ENCODE data around the gene C12orf60.

C12orf60 gene

GRCh38 chr12:14771651-14772137 lies 31.8 kb upstream of the C12orf60 start:
- H3K4me3 ChIP-seq (ENCODE audit: low read depth, low read length) = no peak overlapping the region; the same call in 1 of the 2 replicates
- ChIA-PET CTCF (interaction anchor here (1.0 to 1.4 kb wide), 3 partner anchors 10 to 73 kb away, joined by 3 to 6 read pairs (median 5); no protein-coding TSS in a partner anchor), POLR2A (interaction anchor here (0.6 to 2.7 kb wide), 9 partner anchors 9 to 516 kb away, joined by 3 to 13 read pairs (median 4); partner anchors contain the start of genes ATF7IP, C12orf60 and WBP11)
- DNase-seq (ENCODE audit: low read depth, low spot score) = no peak
- TF ChIP-seq, protein P1, sequence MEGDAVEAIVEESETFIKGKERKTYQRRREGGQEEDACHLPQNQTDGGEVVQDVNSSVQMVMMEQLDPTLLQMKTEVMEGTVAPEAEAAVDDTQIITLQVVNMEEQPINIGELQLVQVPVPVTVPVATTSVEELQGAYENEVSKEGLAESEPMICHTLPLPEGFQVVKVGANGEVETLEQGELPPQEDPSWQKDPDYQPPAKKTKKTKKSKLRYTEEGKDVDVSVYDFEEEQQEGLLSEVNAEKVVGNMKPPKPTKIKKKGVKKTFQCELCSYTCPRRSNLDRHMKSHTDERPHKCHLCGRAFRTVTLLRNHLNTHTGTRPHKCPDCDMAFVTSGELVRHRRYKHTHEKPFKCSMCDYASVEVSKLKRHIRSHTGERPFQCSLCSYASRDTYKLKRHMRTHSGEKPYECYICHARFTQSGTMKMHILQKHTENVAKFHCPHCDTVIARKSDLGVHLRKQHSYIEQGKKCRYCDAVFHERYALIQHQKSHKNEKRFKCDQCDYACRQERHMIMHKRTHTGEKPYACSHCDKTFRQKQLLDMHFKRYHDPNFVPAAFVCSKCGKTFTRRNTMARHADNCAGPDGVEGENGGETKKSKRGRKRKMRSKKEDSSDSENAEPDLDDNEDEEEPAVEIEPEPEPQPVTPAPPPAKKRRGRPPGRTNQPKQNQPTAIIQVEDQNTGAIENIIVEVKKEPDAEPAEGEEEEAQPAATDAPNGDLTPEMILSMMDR (IDR thresholded peaks at IDR 0.05; ENCODE audit: insufficient read depth, low read length, missing control alignments) = no peak

- no peak overlapping the region for H3K4me3 ChIP-seq (ENCODE audit: low read depth, low read length)
- TF ChIP-seq, protein P1 (IDR thresholded peaks at IDR 0.05; ENCODE audit: insufficient read depth, low read length, missing control alignments) = no peak
- DNase-seq (ENCODE audit: low read depth, low spot score) = no peak
- POLR2A ChIA-PET = no interaction called here
- CTCF ChIA-PET = interaction anchor here (1.0 to 1.5 kb wide), 3 partner anchors 19 to 224 kb away, joined by 3 to 4 read pairs (median 3); no protein-coding TSS in a partner anchor
Observed at GRCh38 chr12:14772946-14773345, 30.5 kb upstream of the C12orf60 start.

- CTCF ChIA-PET = interaction anchor here (1.2 to 1.5 kb wide), 3 partner anchors 19 to 223 kb away, joined by 3 to 4 read pairs (median 3); no protein-coding TSS in a partner anchor
- POLR2A ChIA-PET = interaction anchor here (0.6 to 2.6 kb wide), 6 partner anchors 9 to 1555 kb away, joined by 3 to 24 read pairs (median 3); partner anchors contain the start of genes C12orf60 and WBP11
Observed at GRCh38 chr12:14773685-14774073, 29.8 kb upstream of the C12orf60 start.

DNA sequence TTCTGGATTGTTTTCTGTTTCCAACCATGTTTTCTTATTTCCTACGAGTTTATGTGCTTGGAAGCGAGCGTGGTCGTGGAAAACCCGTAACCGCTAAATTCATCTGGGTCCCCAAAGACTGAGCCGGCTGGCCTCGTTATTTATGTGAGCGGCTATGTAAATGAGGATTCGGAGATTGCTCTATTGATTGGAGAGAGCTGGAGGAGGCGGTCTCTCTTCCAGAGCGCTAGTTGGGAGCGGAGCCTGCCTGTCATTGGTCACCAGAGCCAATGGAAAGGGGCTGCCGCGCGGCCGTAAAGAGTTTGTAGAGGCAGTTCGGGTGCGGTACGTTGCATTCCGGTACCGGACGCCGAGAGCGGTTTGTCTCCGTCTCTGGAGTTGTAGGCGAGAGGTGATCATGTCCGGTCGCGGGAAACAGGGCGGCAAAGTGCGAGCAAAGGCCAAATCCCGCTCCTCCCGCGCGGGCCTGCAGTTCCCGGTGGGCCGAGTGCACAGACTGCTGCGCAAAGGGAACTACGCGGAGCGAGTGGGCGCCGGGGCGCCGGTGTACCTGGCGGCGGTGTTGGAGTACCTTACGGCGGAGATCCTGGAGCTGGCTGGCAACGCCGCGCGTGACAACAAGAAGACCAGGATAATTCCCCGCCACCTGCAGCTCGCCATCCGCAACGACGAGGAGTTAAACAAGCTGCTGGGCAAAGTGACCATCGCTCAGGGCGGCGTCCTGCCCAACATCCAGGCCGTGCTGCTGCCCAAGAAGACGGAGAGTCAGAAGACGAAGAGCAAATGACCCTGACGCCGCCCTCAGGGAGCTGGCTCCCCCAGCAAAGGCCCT lies 29.2 kb upstream of the C12orf60 start:
- TF ChIP-seq, protein P1 (IDR thresholded peaks at IDR 0.05; ENCODE audit: insufficient read depth, low read length, missing control alignments) = no peak
- ChIA-PET POLR2A (interaction anchor here (0.6 to 2.6 kb wide), 7 partner anchors 8 to 1556 kb away, joined by 3 to 24 read pairs (median 3); partner anchors contain the start of genes C12orf60 and WBP11), CTCF (interaction anchor here (1.2 to 1.5 kb wide), 4 partner anchors 15 to 223 kb away, joined by 3 to 4 read pairs (median 4); no protein-coding TSS in a partner anchor)
- DNase-seq (ENCODE audit: low read depth, low spot score) = peak; percentile 77
- H3K4me3 ChIP-seq (ENCODE audit: low read depth, low read length) = peak overlapping the region; percentile 94

More at GRCh38 chr12:14773685-14774073, 29.8 kb upstream of the C12orf60 start:
- peak overlapping the region; percentile 94 for H3K4me3 ChIP-seq (ENCODE audit: low read depth, low read length)
- DNase-seq (ENCODE audit: low read depth, low spot score) = no peak
- TF ChIP-seq, protein P1 (IDR thresholded peaks at IDR 0.05; ENCODE audit: insufficient read depth, low read length, missing control alignments) = no peak

GRCh38 chr12:14774906-14775635 lies 28.4 kb upstream of the C12orf60 start:
- no peak for DNase-seq (ENCODE audit: low read depth, low spot score)
- peak overlapping the region; percentile 94 for H3K4me3 ChIP-seq (ENCODE audit: low read depth, low read length)
- ChIA-PET CTCF (interaction anchor here (0.7 to 1.4 kb wide), 4 partner anchors 14 to 447 kb away, joined by 3 to 5 read pairs (median 4); no protein-coding TSS in a partner anchor), POLR2A (interaction anchor here (0.7 to 2.6 kb wide), 4 partner anchors 28 to 1901 kb away, joined by 3 to 24 read pairs (median 4); partner anchors contain the start of genes C12orf60 and WBP11)
- TF ChIP-seq, protein P1 (IDR thresholded peaks at IDR 0.05; ENCODE audit: insufficient read depth, low read length, missing control alignments) = no peak
